ENCODE measurements around the gene CCNB1IP1.
"Not testable (repeated sequence)": the region's sequence is repeated elsewhere in the genome, so short reads cannot be mapped to it uniquely, and the experiment has no call there.

CCNB1IP1 gene

GRCh38 chr14:20356422-20356821 is 23.3 kb upstream of the CCNB1IP1 start:
- Histone ChIP-seq H3K4me3 (ENCODE audit: low read length) (no peak overlapping the region), H3K4me1 (ENCODE audit: control insufficient read depth, insufficient read depth, low read length) (no peaks in the 10 kb centered on the region), H3K9me3 (ENCODE audit: control insufficient read depth, low read length) (no peaks in the 10 kb centered on the region), H3K27me3 (replicated peaks; ENCODE audit: control insufficient read depth, insufficient read depth, low read length) (no peaks in the 10 kb centered on the region), H3K9ac (ENCODE audit: low read length) (no peak overlapping the region), H3K36me3 (ENCODE audit: control insufficient read depth, insufficient read depth, low read length, severe bottlenecking) (peaks cover 79% of the 10 kb centered on the region)
- DNase-seq (ENCODE audit: low read depth): no peak

- H3K27me3 ChIP-seq (replicated peaks; ENCODE audit: control insufficient read depth, insufficient read depth, low read length): no peaks in the 10 kb centered on the region
- H3K36me3 ChIP-seq (ENCODE audit: control insufficient read depth, insufficient read depth, low read length, severe bottlenecking): peaks cover 75% of the 10 kb centered on the region
Observed at GRCh38 chr14:20350860-20351259, 17.8 kb upstream of the CCNB1IP1 start.

GRCh38 chr14:20350282-20350681 is 17.2 kb upstream of the CCNB1IP1 start:
- H3K9ac ChIP-seq (ENCODE audit: low read length): no peak overlapping the region
- no peak overlapping the region for H3K4me3 ChIP-seq (ENCODE audit: low read length)
- H3K4me1 ChIP-seq (ENCODE audit: control insufficient read depth, insufficient read depth, low read length): no peaks in the 10 kb centered on the region
- no peaks in the 10 kb centered on the region for H3K9me3 ChIP-seq (ENCODE audit: control insufficient read depth, low read length)
- DNase-seq (ENCODE audit: low read depth): no peak
- H3K27me3 ChIP-seq (replicated peaks; ENCODE audit: control insufficient read depth, insufficient read depth, low read length): no peaks in the 10 kb centered on the region
- peaks cover 74% of the 10 kb centered on the region for H3K36me3 ChIP-seq (ENCODE audit: control insufficient read depth, insufficient read depth, low read length, severe bottlenecking)

More at GRCh38 chr14:20350860-20351259, 17.8 kb upstream of the CCNB1IP1 start:
- no peak for DNase-seq (ENCODE audit: low read depth)
- Histone ChIP-seq H3K9me3 (ENCODE audit: control insufficient read depth, low read length) (no peaks in the 10 kb centered on the region), H3K4me1 (ENCODE audit: control insufficient read depth, insufficient read depth, low read length) (no peaks in the 10 kb centered on the region), H3K9ac (ENCODE audit: low read length) (no peak overlapping the region), H3K4me3 (ENCODE audit: low read length) (no peak overlapping the region)

GRCh38 chr14:20347747-20348146 is 14.7 kb upstream of the CCNB1IP1 start:
- no peak overlapping the region for H3K4me3 ChIP-seq (ENCODE audit: low read length)
- no peak overlapping the region for H3K9ac ChIP-seq (ENCODE audit: low read length)
- no peaks in the 10 kb centered on the region for H3K27me3 ChIP-seq (replicated peaks; ENCODE audit: control insufficient read depth, insufficient read depth, low read length)
- no peaks in the 10 kb centered on the region for H3K9me3 ChIP-seq (ENCODE audit: control insufficient read depth, low read length)
- no peak for DNase-seq (ENCODE audit: low read depth)
- peaks cover 55% of the 10 kb centered on the region for H3K36me3 ChIP-seq (ENCODE audit: control insufficient read depth, insufficient read depth, low read length, severe bottlenecking)
- peaks cover 6% of the 10 kb centered on the region for H3K4me1 ChIP-seq (ENCODE audit: control insufficient read depth, insufficient read depth, low read length)

- no peak overlapping the region for H3K9ac ChIP-seq (ENCODE audit: low read length)
- no peak for DNase-seq (ENCODE audit: low read depth)
- H3K4me1 ChIP-seq (ENCODE audit: control insufficient read depth, insufficient read depth, low read length): peaks cover 9% of the 10 kb centered on the region
- peaks cover 45% of the 10 kb centered on the region for H3K36me3 ChIP-seq (ENCODE audit: control insufficient read depth, insufficient read depth, low read length, severe bottlenecking)
- no peaks in the 10 kb centered on the region for H3K9me3 ChIP-seq (ENCODE audit: control insufficient read depth, low read length)
- H3K27me3 ChIP-seq (replicated peaks; ENCODE audit: control insufficient read depth, insufficient read depth, low read length): no peaks in the 10 kb centered on the region
- no peak overlapping the region for H3K4me3 ChIP-seq (ENCODE audit: low read length)
Observed at GRCh38 chr14:20346713-20347112, 13.6 kb upstream of the CCNB1IP1 start.

- Histone ChIP-seq H3K36me3 (ENCODE audit: control insufficient read depth, insufficient read depth, low read length, severe bottlenecking) (peaks cover 36% of the 10 kb centered on the region), H3K4me3 (ENCODE audit: low read length) (no peak overlapping the region), H3K4me1 (ENCODE audit: control insufficient read depth, insufficient read depth, low read length) (peaks cover 10% of the 10 kb centered on the region), H3K9me3 (ENCODE audit: control insufficient read depth, low read length) (no peaks in the 10 kb centered on the region), H3K9ac (ENCODE audit: low read length) (no peak overlapping the region), H3K27me3 (replicated peaks; ENCODE audit: control insufficient read depth, insufficient read depth, low read length) (no peaks in the 10 kb centered on the region)
- no peak for DNase-seq (ENCODE audit: low read depth)
Observed at GRCh38 chr14:20345366-20345765, 12.3 kb upstream of the CCNB1IP1 start.

GRCh38 chr14:20343862-20344220 is 10.8 kb upstream of the CCNB1IP1 start:
- Histone ChIP-seq H3K4me3 (ENCODE audit: low read length) (peak overlapping the region; percentile 100), H3K36me3 (ENCODE audit: control insufficient read depth, insufficient read depth, low read length, severe bottlenecking) (peaks cover 25% of the 10 kb centered on the region), H3K9me3 (ENCODE audit: control insufficient read depth, low read length) (no peaks in the 10 kb centered on the region), H3K4me1 (ENCODE audit: control insufficient read depth, insufficient read depth, low read length) (peaks cover 10% of the 10 kb centered on the region), H3K9ac (ENCODE audit: low read length) (peak overlapping the region; percentile 97), H3K27me3 (replicated peaks; ENCODE audit: control insufficient read depth, insufficient read depth, low read length) (no peaks in the 10 kb centered on the region)
- peak; percentile 51 for DNase-seq (ENCODE audit: low read depth)

- Histone ChIP-seq H3K9me3 (ENCODE audit: control insufficient read depth, low read length) (no peaks in the 10 kb centered on the region), H3K4me1 (ENCODE audit: control insufficient read depth, insufficient read depth, low read length) (peaks cover 10% of the 10 kb centered on the region), H3K27me3 (replicated peaks; ENCODE audit: control insufficient read depth, insufficient read depth, low read length) (no peaks in the 10 kb centered on the region), H3K9ac (ENCODE audit: low read length) (peak within 1 kb of the TSS; percentile 97), H3K36me3 (ENCODE audit: control insufficient read depth, insufficient read depth, low read length, severe bottlenecking) (peaks cover 23% of the 10 kb centered on the region), H3K4me3 (ENCODE audit: low read length) (peak within 1 kb of the TSS; percentile 100)
- peak; percentile 100 for DNase-seq (ENCODE audit: low read depth)
Observed at GRCh38 chr14:20343092-20343861, 10.2 kb upstream of the CCNB1IP1 start, which contains the start of gene PARP2. Gene PARP2 (plus strand): TSS chr14:20343635. CDS start chr14:20343642, 7 bp downstream.

GRCh38 chr14:20341646-20342045 is 8.6 kb upstream of the CCNB1IP1 start:
- no peak for DNase-seq (ENCODE audit: low read depth)
- no peaks in the 10 kb centered on the region for H3K9me3 ChIP-seq (ENCODE audit: control insufficient read depth, low read length)
- H3K4me3 ChIP-seq (ENCODE audit: low read length): peak overlapping the region; percentile 91
- peaks cover 10% of the 10 kb centered on the region for H3K4me1 ChIP-seq (ENCODE audit: control insufficient read depth, insufficient read depth, low read length)
- peak overlapping the region; percentile 91 for H3K9ac ChIP-seq (ENCODE audit: low read length)
- H3K36me3 ChIP-seq (ENCODE audit: control insufficient read depth, insufficient read depth, low read length, severe bottlenecking): peaks cover 12% of the 10 kb centered on the region
- no peaks in the 10 kb centered on the region for H3K27me3 ChIP-seq (replicated peaks; ENCODE audit: control insufficient read depth, insufficient read depth, low read length)

GRCh38 chr14:20341032-20341431 is 8.0 kb upstream of the CCNB1IP1 start:
- DNase-seq (ENCODE audit: low read depth): not testable (repeated sequence)

GRCh38 chr14:20334017-20334416 is 938 bp upstream of the CCNB1IP1 start:
- Histone ChIP-seq H3K9me3 (ENCODE audit: control insufficient read depth, low read length) (no peaks in the 10 kb centered on the region), H3K9ac (ENCODE audit: low read length) (peak overlapping the region; percentile 88), H3K4me1 (ENCODE audit: control insufficient read depth, insufficient read depth, low read length) (peaks cover 19% of the 10 kb centered on the region), H3K4me3 (ENCODE audit: low read length) (no peak overlapping the region), H3K36me3 (ENCODE audit: control insufficient read depth, insufficient read depth, low read length, severe bottlenecking) (peaks cover 1% of the 10 kb centered on the region), H3K27me3 (replicated peaks; ENCODE audit: control insufficient read depth, insufficient read depth, low read length) (no peaks in the 10 kb centered on the region)
- no peak for DNase-seq (ENCODE audit: low read depth)

More at GRCh38 chr14:20341032-20341431, 8.0 kb upstream of the CCNB1IP1 start:
- H3K9ac ChIP-seq (ENCODE audit: low read length); H3K27me3 ChIP-seq (replicated peaks; ENCODE audit: control insufficient read depth, insufficient read depth, low read length); H3K9me3 ChIP-seq (ENCODE audit: control insufficient read depth, low read length); H3K36me3 ChIP-seq (ENCODE audit: control insufficient read depth, insufficient read depth, low read length, severe bottlenecking); H3K4me3 ChIP-seq (ENCODE audit: low read length); H3K4me1 ChIP-seq (ENCODE audit: control insufficient read depth, insufficient read depth, low read length): not testable (repeated sequence)

GRCh38 chr14:20333494-20333841 is 389 bp upstream of the CCNB1IP1 start:
- Histone ChIP-seq H3K4me3 (ENCODE audit: low read length) (peak overlapping the region; percentile 92), H3K36me3 (ENCODE audit: control insufficient read depth, insufficient read depth, low read length, severe bottlenecking) (peaks cover 7% of the 10 kb centered on the region), H3K9ac (ENCODE audit: low read length) (peak overlapping the region; percentile 88)

More at GRCh38 chr14:20333494-20333841, 389 bp upstream of the CCNB1IP1 start:
- no peak for DNase-seq (ENCODE audit: low read depth)
- no peaks in the 10 kb centered on the region for H3K9me3 ChIP-seq (ENCODE audit: control insufficient read depth, low read length)
- H3K4me1 ChIP-seq (ENCODE audit: control insufficient read depth, insufficient read depth, low read length): peaks cover 24% of the 10 kb centered on the region
- H3K27me3 ChIP-seq (replicated peaks; ENCODE audit: control insufficient read depth, insufficient read depth, low read length): no peaks in the 10 kb centered on the region
